Endothelial cell (in vitro differentiated cells): Measurements from ENCODE around the gene SUPT3H. TPM values are rescaled to one million over a fixed set of nuclear protein-coding genes. Genes with fewer than 3 reads are reported as not detected.

Experiments used
- DNase-seq: peaks from one replicate; pipeline ENCODE4 v3.0.0; 2021; ENCODE audit warnings: low spot score
- H3K27ac Mint-ChIP-seq: one replicate; pipeline ENCODE4 v1.8.0; 2021; ENCODE audit warnings: mixed read lengths, inconsistent platforms; ENCODE audit not compliant: unreplicated experiment
- H3K27me3 Mint-ChIP-seq: one replicate; pipeline ENCODE4 v1.8.0; 2021; ENCODE audit warnings: mild to moderate bottlenecking, moderate library complexity, mixed read lengths, inconsistent platforms; ENCODE audit not compliant: unreplicated experiment
- H3K36me3 Mint-ChIP-seq: one replicate; pipeline ENCODE4 v1.8.0; 2021; ENCODE audit warnings: mild to moderate bottlenecking, low read depth, mixed read lengths, inconsistent platforms; ENCODE audit not compliant: unreplicated experiment
- H3K4me1 Mint-ChIP-seq: one replicate; pipeline ENCODE4 v1.8.0; 2021; ENCODE audit warnings: mild to moderate bottlenecking, mixed read lengths, inconsistent platforms; ENCODE audit not compliant: unreplicated experiment
- H3K4me3 Mint-ChIP-seq: one replicate; pipeline ENCODE4 v1.8.0; 2021; ENCODE audit warnings: mild to moderate bottlenecking, mixed read lengths, inconsistent platforms; ENCODE audit not compliant: unreplicated experiment
- H3K9me3 Mint-ChIP-seq: one replicate; pipeline ENCODE4 v1.8.0; 2021; ENCODE audit warnings: mixed read lengths, inconsistent platforms; ENCODE audit not compliant: unreplicated experiment
- total RNA-seq: library from RNA; stranded (reverse); fragmentation: NEBNext Ultra II Directional; extraction: Animal tissue kit (Norgen Biotek cat#: 25700); gene quantifications from one replicate; pipeline ENCODE4 v1.2.1, GENCODE V29; 2021; ENCODE audit not compliant: unreplicated experiment
- TF ChIP-seq, protein P1 (sequence below): fragments of 200-600 bp; sonication (generic); IDR thresholded peaks from one replicate; pipeline ENCODE4 v1.5.0; 2021; ENCODE audit warnings: antibody characterized with exemption; ENCODE audit not compliant: unreplicated experiment

The SUPT3H gene
- total RNA-seq, 1 donor from 2014 or later: 28.5 TPM

DNA sequence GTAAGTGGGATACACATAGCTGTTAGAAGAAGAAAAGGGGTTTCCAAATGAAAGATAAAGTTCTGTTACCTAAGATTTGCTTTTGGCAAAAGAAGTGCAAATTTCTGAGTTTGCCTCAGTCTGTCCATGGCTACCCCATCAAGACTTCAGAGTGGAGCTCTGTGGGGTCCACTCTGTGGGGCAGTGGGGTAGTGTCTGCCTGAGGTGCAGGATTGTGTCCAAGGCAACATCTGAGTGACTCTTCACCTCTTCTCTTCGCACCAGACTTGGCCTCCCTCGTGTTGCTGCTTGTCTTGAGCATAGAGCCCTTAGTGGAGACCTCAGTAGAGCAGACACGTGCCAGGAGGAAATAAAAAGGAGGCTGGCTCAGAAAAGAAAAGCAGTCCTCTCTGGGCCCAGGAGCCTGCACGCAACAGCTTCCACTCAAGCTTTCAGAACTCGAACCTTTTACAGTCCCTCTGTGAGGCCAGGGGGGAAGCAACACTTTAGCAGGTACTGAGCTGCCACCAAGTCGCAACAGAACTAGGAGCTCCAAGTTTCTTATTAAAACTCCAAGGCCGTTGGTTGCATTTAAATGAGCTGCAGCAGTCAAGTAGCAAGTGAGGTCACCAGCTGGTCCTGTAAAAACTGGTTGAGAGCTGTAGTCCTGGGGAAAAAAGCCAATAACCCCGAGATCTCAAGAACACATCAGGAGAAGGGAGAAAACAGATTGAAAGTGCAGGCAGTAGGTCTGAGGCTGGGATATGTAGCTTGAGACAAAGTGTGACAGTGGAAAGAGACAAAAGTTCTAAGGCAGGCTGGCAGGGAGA lies 576.7 kb downstream of the SUPT3H start:
- Mint-ChIP-seq H3K27me3 (no peaks in the 10 kb centered on the region), H3K4me3 (no peak overlapping the region), H3K4me1 (no peaks in the 10 kb centered on the region), H3K36me3 (no peaks in the 10 kb centered on the region), H3K9me3 (no peaks in the 10 kb centered on the region), H3K27ac (no peak overlapping the region)
- no peak for DNase-seq
- TF ChIP-seq, protein P1, sequence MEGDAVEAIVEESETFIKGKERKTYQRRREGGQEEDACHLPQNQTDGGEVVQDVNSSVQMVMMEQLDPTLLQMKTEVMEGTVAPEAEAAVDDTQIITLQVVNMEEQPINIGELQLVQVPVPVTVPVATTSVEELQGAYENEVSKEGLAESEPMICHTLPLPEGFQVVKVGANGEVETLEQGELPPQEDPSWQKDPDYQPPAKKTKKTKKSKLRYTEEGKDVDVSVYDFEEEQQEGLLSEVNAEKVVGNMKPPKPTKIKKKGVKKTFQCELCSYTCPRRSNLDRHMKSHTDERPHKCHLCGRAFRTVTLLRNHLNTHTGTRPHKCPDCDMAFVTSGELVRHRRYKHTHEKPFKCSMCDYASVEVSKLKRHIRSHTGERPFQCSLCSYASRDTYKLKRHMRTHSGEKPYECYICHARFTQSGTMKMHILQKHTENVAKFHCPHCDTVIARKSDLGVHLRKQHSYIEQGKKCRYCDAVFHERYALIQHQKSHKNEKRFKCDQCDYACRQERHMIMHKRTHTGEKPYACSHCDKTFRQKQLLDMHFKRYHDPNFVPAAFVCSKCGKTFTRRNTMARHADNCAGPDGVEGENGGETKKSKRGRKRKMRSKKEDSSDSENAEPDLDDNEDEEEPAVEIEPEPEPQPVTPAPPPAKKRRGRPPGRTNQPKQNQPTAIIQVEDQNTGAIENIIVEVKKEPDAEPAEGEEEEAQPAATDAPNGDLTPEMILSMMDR: no peak

DNA sequence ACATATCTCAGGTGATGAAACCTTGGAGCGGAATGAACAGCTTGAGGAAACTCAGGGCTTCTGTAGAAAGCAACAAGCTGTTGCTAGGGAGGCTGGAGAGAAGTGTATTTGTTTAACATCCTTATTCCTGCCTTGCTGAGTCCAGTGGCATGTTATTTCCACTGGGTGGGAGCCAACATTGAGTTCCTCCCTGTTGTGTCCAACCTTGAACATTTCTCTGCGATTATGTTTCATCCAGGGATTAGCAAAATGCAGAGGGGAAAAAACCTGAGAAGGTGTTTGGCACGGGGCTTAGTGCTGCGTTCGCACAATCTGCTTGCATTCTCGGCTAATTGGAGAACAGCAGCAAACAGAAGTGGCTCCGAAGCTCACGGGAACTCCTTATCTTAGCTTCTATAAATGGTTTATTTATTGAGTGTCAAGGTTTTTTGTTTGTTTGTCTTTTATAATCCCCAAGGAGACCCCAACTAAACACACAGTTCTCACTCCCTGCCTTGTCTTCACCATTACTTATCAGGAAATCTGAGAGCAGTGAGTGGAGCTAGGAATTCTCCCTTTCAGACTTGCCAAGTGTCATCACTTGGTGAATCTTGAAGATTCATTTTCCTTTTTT lies 577.5 kb downstream of the SUPT3H start:
- DNase-seq: no peak
- Mint-ChIP-seq H3K27me3 (no peaks in the 10 kb centered on the region), H3K4me3 (no peak overlapping the region), H3K27ac (no peak overlapping the region), H3K4me1 (no peaks in the 10 kb centered on the region), H3K36me3 (no peaks in the 10 kb centered on the region), H3K9me3 (no peaks in the 10 kb centered on the region)
- TF ChIP-seq, protein P1: no peak

DNA sequence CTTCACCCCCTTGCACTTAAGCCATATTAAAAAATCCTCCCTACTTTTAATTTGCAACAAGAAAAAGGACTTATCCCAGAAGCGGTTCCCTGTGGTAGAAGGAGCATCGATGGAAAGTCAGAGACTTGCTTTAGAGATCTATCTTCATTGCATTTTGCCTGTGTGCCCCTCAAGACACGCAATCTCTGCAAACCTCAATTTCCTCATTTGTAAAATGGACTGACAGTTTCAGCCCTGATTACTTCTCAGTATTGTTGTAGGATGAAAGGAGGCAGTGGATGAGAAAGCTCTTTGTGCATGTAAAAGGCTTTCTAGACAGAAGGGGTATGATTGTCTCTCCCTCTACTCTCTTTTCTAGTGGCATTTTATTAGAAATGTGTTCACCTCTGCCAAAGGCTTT lies 580.0 kb downstream of the SUPT3H start:
- Mint-ChIP-seq H3K4me3 (no peak overlapping the region), H3K4me1 (no peaks in the 10 kb centered on the region), H3K9me3 (no peaks in the 10 kb centered on the region), H3K27me3 (peaks cover 2% of the 10 kb centered on the region), H3K36me3 (no peaks in the 10 kb centered on the region), H3K27ac (no peak overlapping the region)
- no peak for DNase-seq
- TF ChIP-seq, protein P1: no peak

DNA sequence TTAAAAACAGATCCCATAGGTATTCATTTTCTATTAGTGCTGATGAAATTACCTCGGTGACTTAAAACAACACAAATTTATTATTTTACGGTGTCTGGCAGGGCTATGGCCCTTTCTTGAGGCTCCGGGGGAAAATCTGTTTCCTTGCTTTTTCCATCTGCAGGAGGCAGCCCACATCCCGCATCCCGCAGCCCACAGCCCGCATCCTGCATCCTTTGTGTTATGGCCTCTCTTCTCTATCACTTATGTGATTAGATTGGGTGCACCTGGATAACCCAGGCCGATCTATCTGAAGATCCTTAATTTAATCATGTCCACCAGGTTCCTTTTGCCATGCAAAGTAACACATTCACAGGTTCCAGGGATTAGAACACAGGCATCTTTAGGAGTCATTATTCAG lies 582.4 kb downstream of the SUPT3H start:
- no peaks in the 10 kb centered on the region for H3K9me3 Mint-ChIP-seq
- H3K4me3 Mint-ChIP-seq: no peak overlapping the region
- TF ChIP-seq, protein P1: no peak
- no peak for DNase-seq
- H3K36me3 Mint-ChIP-seq: no peaks in the 10 kb centered on the region
- no peak overlapping the region for H3K27ac Mint-ChIP-seq
- H3K27me3 Mint-ChIP-seq: peaks cover 2% of the 10 kb centered on the region
- H3K4me1 Mint-ChIP-seq: no peaks in the 10 kb centered on the region

DNA sequence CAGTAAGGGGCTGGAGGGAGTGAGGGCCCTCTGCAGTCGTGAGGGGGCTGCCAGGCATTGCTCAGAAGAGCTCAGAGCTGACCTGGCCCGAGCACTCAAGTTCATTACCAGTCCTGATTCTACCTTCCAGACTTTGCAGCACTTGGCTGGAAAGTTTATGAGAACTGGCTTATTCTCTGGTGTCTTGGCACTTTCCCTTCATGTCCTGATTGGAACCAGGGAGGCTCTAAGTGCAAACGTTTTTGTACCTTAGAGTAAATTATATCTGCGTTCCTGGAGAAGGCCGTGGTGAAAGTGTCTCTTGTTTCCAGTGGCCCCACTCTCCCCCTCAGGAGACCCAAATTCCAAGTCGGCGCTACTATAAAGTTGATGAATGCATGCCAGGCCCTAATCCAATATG lies 587.9 kb downstream of the SUPT3H start:
- TF ChIP-seq, protein P1: no peak
- no peak overlapping the region for H3K4me3 Mint-ChIP-seq
- H3K36me3 Mint-ChIP-seq: no peaks in the 10 kb centered on the region
- no peak for DNase-seq
- no peak overlapping the region for H3K27ac Mint-ChIP-seq
- peaks cover 5% of the 10 kb centered on the region for H3K4me1 Mint-ChIP-seq
- H3K27me3 Mint-ChIP-seq: peaks cover 4% of the 10 kb centered on the region
- H3K9me3 Mint-ChIP-seq: no peaks in the 10 kb centered on the region
